ENCODE measurements around the gene FOXL3.

- TF ChIP-seq CTCF (IDR thresholded peaks at IDR 0.05): no peak
- no peak for TF ChIP-seq POLR2A (IDR thresholded peaks at IDR 0.05)
Observed at GRCh38 chr7:286266-286665, 3.7 kb upstream of the FOXL3 start.

Data from testis (tissue), 2 donors.